ENCODE measurements around the gene ANKFN1.

Gene ANKFN1

GRCh38 chr17:56514899-56515298 is 361.6 kb downstream of the ANKFN1 start:
- no peak for DNase-seq

GRCh38 chr17:56521414-56522141 is 368.3 kb downstream of the ANKFN1 start:
- no peak for DNase-seq

GRCh38 chr17:56523042-56523441 is 369.8 kb downstream of the ANKFN1 start:
- no peak for DNase-seq

GRCh38 chr17:56528696-56529095 is 375.4 kb downstream of the ANKFN1 start:
- DNase-seq, result no peak

- no peak for DNase-seq
Observed at GRCh38 chr17:56532926-56533325, 379.7 kb downstream of the ANKFN1 start.

- peak; percentile 36 for DNase-seq
Observed at GRCh38 chr17:56536766-56537165, 383.5 kb downstream of the ANKFN1 start.

- DNase-seq, result no peak
Observed at GRCh38 chr17:56540836-56541235, 387.6 kb downstream of the ANKFN1 start.

- no peak for DNase-seq
Observed at GRCh38 chr17:56543280-56543679, 390.0 kb downstream of the ANKFN1 start.

GRCh38 chr17:56545106-56545505 is 391.8 kb downstream of the ANKFN1 start:
- no peak for DNase-seq

- DNase-seq, result no peak
Observed at GRCh38 chr17:56545930-56546329, 392.7 kb downstream of the ANKFN1 start.

- DNase-seq, result no peak
Observed at GRCh38 chr17:56548661-56549060, 395.4 kb downstream of the ANKFN1 start.

GRCh38 chr17:56549501-56549900 is 396.2 kb downstream of the ANKFN1 start:
- DNase-seq, result no peak

GRCh38 chr17:56557682-56558081 is 404.4 kb downstream of the ANKFN1 start:
- DNase-seq, result no peak

GRCh38 chr17:56558088-56558487 is 404.8 kb downstream of the ANKFN1 start:
- DNase-seq, result no peak
